IMR-90 (cell line): ENCODE measurements around the gene DTX3. TPM values are rescaled to one million over a fixed set of nuclear protein-coding genes. Genes with fewer than 3 reads are reported as not detected.
A peak's percentile ranks its signal among the peaks of the same experiment; 100 is the strongest.

Experiments used
- ATAC-seq: fragments of 200-7000 bp; cut with Tn5 transposase; 2 replicates; pipeline ENCODE4 v1.9.1; 2020; ENCODE audit warnings: low read depth, mild to moderate bottlenecking, moderate library complexity
- BruUV-seq: library from RNA; stranded (reverse); fragments of 400-500 nt; replicated peaks from 2 replicates; lab custom pipeline; 2021; lab: Mats Ljungman, UMichigan
- CTCF ChIA-PET: fragments of 300-600 bp; formaldehyde crosslinking; extraction: SDS; loops from one replicate; lab custom pipeline; 2021; ENCODE audit warnings: antibody characterized with exemption; lab: Yijun Ruan, JAX
- POLR2A ChIA-PET: fragments of 300-600 bp; sonication (Branson Sonifier 250); formaldehyde crosslinking; loops from one replicate; lab custom pipeline; 2022; ENCODE audit warnings: antibody characterized with exemption; ENCODE audit not compliant: unreplicated experiment; lab: Charles Lee
- DNase-seq: peaks from one replicate; pipeline ENCODE4 v3.0.0; 2013
- H2AFZ ChIP-seq: replicated peaks from 2 replicates; pipeline ENCODE3; 2013; ENCODE audit warnings: low read length, mild to moderate bottlenecking; ENCODE audit not compliant: poor library complexity
- H2AK5ac ChIP-seq: 2 replicates; pipeline ENCODE4 v1.6.1; 2013; ENCODE audit warnings: low read depth, low read length, inconsistent platforms
- H2AK9ac ChIP-seq: replicated peaks from 2 replicates; pipeline ENCODE3; 2013; ENCODE audit warnings: mild to moderate bottlenecking, low read depth, low read length, moderate library complexity; ENCODE audit not compliant: poor library complexity
- H2BK120ac ChIP-seq: 2 replicates; pipeline ENCODE4 v1.6.1; 2013; ENCODE audit warnings: low read depth, low read length, inconsistent platforms
- H2BK15ac ChIP-seq: 3 replicates; pipeline ENCODE4 v1.6.1; 2013; ENCODE audit warnings: low read depth, low read length, inconsistent platforms
- H2BK20ac ChIP-seq: 2 replicates; pipeline ENCODE4 v1.6.1; 2013; ENCODE audit warnings: low read depth, mild to moderate bottlenecking, inconsistent platforms, low read length, moderate library complexity
- H2BK5ac ChIP-seq: 2 replicates; pipeline ENCODE4 v1.6.1; 2013; ENCODE audit warnings: mild to moderate bottlenecking, low read depth, low read length, inconsistent platforms; ENCODE audit not compliant: poor library complexity, severe bottlenecking
- H3K14ac ChIP-seq: replicated peaks from 2 replicates; pipeline ENCODE4 v1.6.1; 2013; ENCODE audit warnings: low read depth, low read length, inconsistent platforms
- H3K18ac ChIP-seq: 2 replicates; pipeline ENCODE4 v1.6.1; 2013; ENCODE audit warnings: low read depth, low read length, control low read depth
- H3K23ac ChIP-seq: 2 replicates; pipeline ENCODE4 v1.6.1; 2013; ENCODE audit warnings: low read depth, low read length, inconsistent platforms
- H3K27ac ChIP-seq: 2 replicates; pipeline ENCODE4 v1.5.1; 2013; ENCODE audit warnings: mild to moderate bottlenecking, control low read depth, low read length; ENCODE audit not compliant: insufficient read depth
- H3K27me3 ChIP-seq: 2 replicates; pipeline ENCODE4 v1.6.1; 2013; ENCODE audit warnings: low read length; ENCODE audit not compliant: control insufficient read depth, insufficient read depth
- H3K36me3 ChIP-seq: 2 replicates; pipeline ENCODE4 v1.6.1; 2013; ENCODE audit warnings: low read length, mixed read lengths; ENCODE audit not compliant: control insufficient read depth, insufficient read depth
- H3K4ac ChIP-seq: 2 replicates; pipeline ENCODE4 v1.6.1; 2013; ENCODE audit warnings: low read depth, low read length, inconsistent platforms
- H3K4me1 ChIP-seq: 2 replicates; pipeline ENCODE4 v1.6.1; 2013; ENCODE audit warnings: low read length, mixed read lengths; ENCODE audit not compliant: control insufficient read depth, insufficient read depth
- H3K4me2 ChIP-seq: 2 replicates; pipeline ENCODE4 v1.6.1; 2013; ENCODE audit warnings: low read depth, mild to moderate bottlenecking, control low read depth, low read length, moderate library complexity
- H3K4me3 ChIP-seq: 2 replicates; pipeline ENCODE4 v1.5.1; 2013; ENCODE audit warnings: low read depth, mild to moderate bottlenecking, control low read depth, low read length, moderate library complexity; ENCODE audit not compliant: insufficient read depth
- H3K56ac ChIP-seq: 2 replicates; pipeline ENCODE4 v1.6.1; 2013; ENCODE audit warnings: low read length, inconsistent platforms; ENCODE audit not compliant: insufficient read depth; ENCODE audit errors: extremely low read depth
- H3K79me1 ChIP-seq, 2 experiments: 2 replicates each; pipeline ENCODE4 v1.6.1; 2013; ENCODE audit warnings: low read length in 2 of 2, inconsistent platforms in 1 of 2, low read depth in 1 of 2
- H3K9ac ChIP-seq: 2 replicates; pipeline ENCODE4 v1.6.1; 2013; ENCODE audit warnings: low read depth, low read length, control low read depth
- H3K9me1 ChIP-seq: 2 replicates; pipeline ENCODE4 v1.6.1; 2013; ENCODE audit warnings: low read length, inconsistent platforms; ENCODE audit not compliant: insufficient read depth
- H3K9me3 ChIP-seq: 2 replicates; pipeline ENCODE4 v1.6.1; 2013; ENCODE audit warnings: low read length; ENCODE audit not compliant: control insufficient read depth, insufficient read depth
- H4K20me1 ChIP-seq: 2 replicates; pipeline ENCODE4 v1.6.1; 2013; ENCODE audit warnings: low read length, inconsistent platforms; ENCODE audit not compliant: insufficient read depth
- H4K5ac ChIP-seq: 2 replicates; pipeline ENCODE4 v1.6.1; 2013; ENCODE audit warnings: mild to moderate bottlenecking, low read depth, low read length, control low read depth
- H4K8ac ChIP-seq, 2 experiments: 2 replicates each; pipeline ENCODE4 v1.6.1; 2013; ENCODE audit warnings: low read depth in 2 of 2, low read length in 2 of 2, control low read depth in 1 of 2, inconsistent platforms in 1 of 2
- H4K91ac ChIP-seq: 2 replicates; pipeline ENCODE4 v1.6.1; 2013; ENCODE audit warnings: low read depth, low read length, inconsistent platforms; ENCODE audit not compliant: insufficient read depth
- CHD1 ChIP-seq: IDR thresholded peaks from 2 replicates; pipeline ENCODE4 v1.6.1; 2012; ENCODE audit warnings: low read depth, low read length, improper control_type of control experiment
- ELK1 ChIP-seq: fragments of 150-350 bp; IDR thresholded peaks from 2 replicates; pipeline ENCODE4 v1.6.1; 2016; ENCODE audit warnings: low read depth, mild to moderate bottlenecking, low read length, moderate library complexity, borderline replicate concordance
- FOS ChIP-seq: fragments of 150-350 bp; IDR thresholded peaks from 2 replicates; pipeline ENCODE4 v1.6.1; 2016; ENCODE audit warnings: low read depth, low read length
- MAFK ChIP-seq: IDR thresholded peaks from 2 replicates; pipeline ENCODE4 v1.6.1; 2012; ENCODE audit warnings: low read depth, low read length, improper control_type of control experiment
- MAZ ChIP-seq: IDR thresholded peaks from 2 replicates; pipeline ENCODE4 v1.6.1; 2012; ENCODE audit warnings: low read depth, mild to moderate bottlenecking, low read length, improper control_type of control experiment, moderate library complexity, borderline replicate concordance
- MXI1 ChIP-seq: IDR thresholded peaks from 2 replicates; pipeline ENCODE4 v1.6.1; 2012; ENCODE audit warnings: low read depth, mild to moderate bottlenecking, low read length, moderate library complexity, borderline replicate concordance
- NFE2L2 ChIP-seq: fragments of 150-350 bp; IDR thresholded peaks from 2 replicates; pipeline ENCODE4 v1.6.1; 2016; ENCODE audit warnings: low read depth, mild to moderate bottlenecking, low read length
- POLR2A ChIP-seq: IDR thresholded peaks from 2 replicates; pipeline ENCODE4 v1.6.1; 2012; ENCODE audit warnings: mild to moderate bottlenecking, low read depth, low read length
- RAD21 ChIP-seq: IDR thresholded peaks from 2 replicates; pipeline ENCODE4 v1.6.1; 2012; ENCODE audit warnings: low read length, improper control_type of control experiment
- RCOR1 ChIP-seq: IDR thresholded peaks from 2 replicates; pipeline ENCODE4 v1.6.1; 2012; ENCODE audit warnings: mild to moderate bottlenecking, low read length, improper control_type of control experiment; ENCODE audit not compliant: insufficient replicate concordance
- RFX5 ChIP-seq: IDR thresholded peaks from 2 replicates; pipeline ENCODE4 v1.8.0; 2012; ENCODE audit warnings: low read depth, mild to moderate bottlenecking, low read length, moderate library complexity
- SMC3 ChIP-seq: fragments of 150-350 bp; IDR thresholded peaks from 2 replicates; pipeline ENCODE4 v1.6.1; 2016; ENCODE audit warnings: low read depth, mild to moderate bottlenecking, antibody characterized with exemption, low read length, moderate library complexity
- USF2 ChIP-seq: fragments of 150-350 bp; IDR thresholded peaks from 2 replicates; pipeline ENCODE4 v1.6.1; 2017; ENCODE audit warnings: mild to moderate bottlenecking, antibody characterized with exemption, low read length, low read depth
- WGBS, 2 experiments: methylation state at CpG; one replicate each; pipeline versions ENCODE4 v1.1.5 to v1.1.7; 2013; ENCODE audit warnings: missing lambda C conversion rate in 2 of 2; ENCODE audit not compliant: insufficient read length in 1 of 2; ENCODE audit errors: extremely low coverage in 2 of 2; 5-methylcytosine and 5-hydroxymethylcytosine counted together
- dilution Hi-C: fragments of 300-500 bp; cut with HindIII; formaldehyde crosslinking; loops from one replicate; pipeline ENCODE4 v1.14.3; 2018; ENCODE audit warnings: low sequenced_read_pairs; ENCODE audit not compliant: unreplicated experiment
- in situ Hi-C: fragments of 300-500 bp; cut with MboI; formaldehyde crosslinking; loops from 3 replicates; pipeline ENCODE4 v1.14.3; 2019; ENCODE audit warnings: low sequenced_read_pairs, inconsistent platforms, mixed read lengths
- intact Hi-C: fragments of 100-400 bp; cut with micrococcal nuclease; formaldehyde crosslinking; loops from 2 replicates; pipeline ENCODE4 v1.10.0; 2022
- polyA plus RNA-seq, 3 experiments: library from polyadenylated mRNA; depleted of rRNA; stranded (reverse); fragments of >200 nt; gene quantifications; 2 replicates each; pipeline ENCODE4 v1.2.3, GENCODE V29; 2012; ENCODE audit warnings: low replicate concordance in 1 of 3
- total RNA-seq: library from RNA; depleted of rRNA; stranded (reverse); fragments of >200 nt; gene quantifications from 2 replicates; pipeline ENCODE4 v1.2.3, GENCODE V29; 2012
- TF ChIP-seq, protein P1 (sequence below): conservative IDR thresholded peaks from 2 replicates; pipeline ENCODE4 v1.5.1; 2012; ENCODE audit warnings: mild to moderate bottlenecking, low read depth, low read length, improper control_type of control experiment

The DTX3 gene
- total and polyA plus RNA-seq, 2 of the 4 experiments (the other 2 are of a cell fraction) = 2.9 to 14.6 TPM

DNA sequence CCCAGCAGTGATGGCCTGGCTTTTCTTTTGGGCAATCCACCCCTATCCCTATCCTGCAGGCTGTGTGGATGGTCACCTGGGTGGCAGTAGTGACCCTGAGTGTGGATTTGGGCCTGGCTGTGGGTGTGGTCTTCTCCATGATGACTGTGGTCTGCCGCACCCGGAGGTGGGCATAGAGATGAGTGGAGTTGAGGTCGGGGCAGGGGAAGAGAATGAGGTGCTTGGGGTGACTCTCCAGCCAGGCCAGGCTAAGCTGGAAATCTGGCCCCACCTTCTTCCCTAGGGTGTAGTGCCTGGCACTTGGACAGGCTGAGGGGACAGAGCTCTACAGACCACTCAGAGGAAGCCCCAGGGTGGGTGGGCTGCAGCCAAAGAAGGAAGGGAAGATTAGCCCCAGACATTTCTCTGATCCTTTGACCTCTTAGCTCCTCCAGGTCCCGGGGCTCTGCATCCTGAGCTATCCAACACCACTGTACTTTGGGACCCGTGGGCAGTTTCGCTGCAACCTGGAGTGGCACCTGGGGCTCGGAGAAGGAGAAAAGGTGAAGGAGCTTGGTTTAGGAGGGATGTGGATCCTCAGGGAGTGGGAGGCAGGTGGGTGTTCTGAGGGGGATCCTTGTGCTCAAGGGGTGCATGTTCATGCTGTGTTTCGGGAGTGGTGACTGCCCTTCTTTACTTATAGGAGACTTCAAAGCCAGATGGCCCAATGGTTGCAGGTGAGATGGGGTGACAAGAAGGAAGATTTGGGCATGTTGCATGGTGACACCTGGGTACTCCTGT lies 20.0 kb downstream of the DTX3 start:
- Histone ChIP-seq H2BK5ac (no peak overlapping the region), H3K4me2 (no peak overlapping the region), H2BK120ac (no peak overlapping the region), H3K27ac (no peak overlapping the region), H2AK9ac (peak overlapping the region; percentile 76), H4K8ac (no peak overlapping the region), H3K4me3 (no peak overlapping the region), H3K14ac (no peak overlapping the region), H3K18ac (no peak overlapping the region), H4K5ac (no peak overlapping the region), H3K56ac (no peak overlapping the region), H4K91ac (no peak overlapping the region), H3K27me3 (peaks cover 77% of the 10 kb centered on the region), H3K9me1 (peaks cover 4% of the 10 kb centered on the region; the same call in 1 of the 2 replicates), H2AK5ac (no peak overlapping the region), H3K36me3 (peaks cover 3% of the 10 kb centered on the region; the same call in 1 of the 2 replicates), H3K9me3 (no peaks in the 10 kb centered on the region), H4K20me1 (peaks cover 4% of the 10 kb centered on the region; the same call in 1 of the 2 replicates), H3K79me1 (no peaks in the 10 kb centered on the region), H3K23ac (no peak overlapping the region), H2BK20ac (no peak overlapping the region), H3K4ac (no peak overlapping the region), H3K4me1 (no peaks in the 10 kb centered on the region; the same call in 1 of the 2 replicates), H2BK15ac (no peak overlapping the region), H3K9ac (no peak overlapping the region), H2AFZ (no peak overlapping the region)
- no peak for DNase-seq
- dilution Hi-C loops = no loop called here
- intact Hi-C loops = loop anchor here (5.0 kb wide), 1 partner anchor 162 kb away; no protein-coding TSS in a partner anchor
- ATAC-seq = no peak
- 100% methylated on average over 1 of the region's 8 CpGs; no CpG with 5 or more reads in 1 of the 2 experiments for WGBS, 2 experiments
- ChIA-PET POLR2A (no interaction called here), CTCF (interaction anchor here (1.7 kb wide), 1 partner anchor 41 kb away, joined by 5 read pairs; no protein-coding TSS in a partner anchor)
- BruUV-seq = no TSS peak
- in situ Hi-C loops = loop anchor here (5.0 kb wide), 1 partner anchor 42 kb away; no protein-coding TSS in a partner anchor
- TF ChIP-seq NFE2L2 (no peak), RAD21 (no peak), RFX5 (no peak), FOS (no peak), RCOR1 (no peak), SMC3 (no peak), MAFK (no peak), CHD1 (no peak), MAZ (no peak), ELK1 (no peak), MXI1 (no peak), USF2 (no peak), POLR2A (no peak)
- TF ChIP-seq, protein P1, sequence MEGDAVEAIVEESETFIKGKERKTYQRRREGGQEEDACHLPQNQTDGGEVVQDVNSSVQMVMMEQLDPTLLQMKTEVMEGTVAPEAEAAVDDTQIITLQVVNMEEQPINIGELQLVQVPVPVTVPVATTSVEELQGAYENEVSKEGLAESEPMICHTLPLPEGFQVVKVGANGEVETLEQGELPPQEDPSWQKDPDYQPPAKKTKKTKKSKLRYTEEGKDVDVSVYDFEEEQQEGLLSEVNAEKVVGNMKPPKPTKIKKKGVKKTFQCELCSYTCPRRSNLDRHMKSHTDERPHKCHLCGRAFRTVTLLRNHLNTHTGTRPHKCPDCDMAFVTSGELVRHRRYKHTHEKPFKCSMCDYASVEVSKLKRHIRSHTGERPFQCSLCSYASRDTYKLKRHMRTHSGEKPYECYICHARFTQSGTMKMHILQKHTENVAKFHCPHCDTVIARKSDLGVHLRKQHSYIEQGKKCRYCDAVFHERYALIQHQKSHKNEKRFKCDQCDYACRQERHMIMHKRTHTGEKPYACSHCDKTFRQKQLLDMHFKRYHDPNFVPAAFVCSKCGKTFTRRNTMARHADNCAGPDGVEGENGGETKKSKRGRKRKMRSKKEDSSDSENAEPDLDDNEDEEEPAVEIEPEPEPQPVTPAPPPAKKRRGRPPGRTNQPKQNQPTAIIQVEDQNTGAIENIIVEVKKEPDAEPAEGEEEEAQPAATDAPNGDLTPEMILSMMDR = no peak
